ENCODE results near the gene TMEM242.
A peak's percentile ranks its signal among the peaks of the same experiment; 100 is the strongest.
"Not testable (repeated sequence)": the region's sequence is repeated elsewhere in the genome, so short reads cannot be mapped to it uniquely, and the experiment has no call there.

The TMEM242 gene

GRCh38 chr6:157322792-157323254 is 496 bp downstream of the TMEM242 start:
- DNase-seq, result no peak

GRCh38 chr6:157316871-157317814 is 6.2 kb downstream of the TMEM242 start:
- no peak for DNase-seq

GRCh38 chr6:157314705-157315321 is 8.5 kb downstream of the TMEM242 start:
- no peak for DNase-seq

GRCh38 chr6:157313531-157314467 is 9.5 kb downstream of the TMEM242 start:
- no peak for DNase-seq

- no peak for DNase-seq
Observed at GRCh38 chr6:157312757-157313156, 10.6 kb downstream of the TMEM242 start.

GRCh38 chr6:157310693-157311092 is 12.6 kb downstream of the TMEM242 start:
- DNase-seq, result not testable (repeated sequence)

- no peak for DNase-seq
Observed at GRCh38 chr6:157307661-157308060, 15.7 kb downstream of the TMEM242 start.

GRCh38 chr6:157305670-157306653 is 17.4 kb downstream of the TMEM242 start:
- no peak for DNase-seq

GRCh38 chr6:157304899-157305663 is 18.2 kb downstream of the TMEM242 start:
- DNase-seq, result no peak

- no peak for DNase-seq
Observed at GRCh38 chr6:157302736-157303135, 20.6 kb downstream of the TMEM242 start.

- DNase-seq, result no peak
Observed at GRCh38 chr6:157300436-157300835, 22.9 kb downstream of the TMEM242 start.

GRCh38 chr6:157300006-157300405 is 23.3 kb downstream of the TMEM242 start:
- no peak for DNase-seq

GRCh38 chr6:157298216-157298724 is 25.0 kb downstream of the TMEM242 start:
- peak; percentile 56 for DNase-seq

- DNase-seq, result no peak
Observed at GRCh38 chr6:157294654-157295053, 28.7 kb downstream of the TMEM242 start.

- DNase-seq, result no peak
Observed at GRCh38 chr6:157293780-157294179, 29.5 kb downstream of the TMEM242 start.

- DNase-seq, result no peak
Observed at GRCh38 chr6:157292202-157292601, 31.1 kb downstream of the TMEM242 start.

GRCh38 chr6:157291356-157291755 is 32.0 kb downstream of the TMEM242 start:
- no peak for DNase-seq

GRCh38 chr6:157290797-157291196 is 32.5 kb downstream of the TMEM242 start:
- DNase-seq, result no peak

GRCh38 chr6:157289764-157290163 is 33.6 kb downstream of the TMEM242 start:
- DNase-seq, result no peak

GRCh38 chr6:157288575-157288974 is 34.7 kb downstream of the TMEM242 start:
- DNase-seq, result no peak

GRCh38 chr6:157287923-157288322 is 35.4 kb downstream of the TMEM242 start:
- DNase-seq, result no peak

Measured in NCI-H510A (cell line).